Measurements from ENCODE around the gene RPIA. TPM values are rescaled to one million over a fixed set of nuclear protein-coding genes. Genes with fewer than 3 reads are reported as not detected.
"Not testable (repeated sequence)": the region's sequence is repeated elsewhere in the genome, so short reads cannot be mapped to it uniquely, and the experiment has no call there.

Gene RPIA
- total and polyA plus RNA-seq, 2 donors (not counting 1 experiment from before 2014, with no cell fraction given): 6.4 to 9.4 TPM

DNA sequence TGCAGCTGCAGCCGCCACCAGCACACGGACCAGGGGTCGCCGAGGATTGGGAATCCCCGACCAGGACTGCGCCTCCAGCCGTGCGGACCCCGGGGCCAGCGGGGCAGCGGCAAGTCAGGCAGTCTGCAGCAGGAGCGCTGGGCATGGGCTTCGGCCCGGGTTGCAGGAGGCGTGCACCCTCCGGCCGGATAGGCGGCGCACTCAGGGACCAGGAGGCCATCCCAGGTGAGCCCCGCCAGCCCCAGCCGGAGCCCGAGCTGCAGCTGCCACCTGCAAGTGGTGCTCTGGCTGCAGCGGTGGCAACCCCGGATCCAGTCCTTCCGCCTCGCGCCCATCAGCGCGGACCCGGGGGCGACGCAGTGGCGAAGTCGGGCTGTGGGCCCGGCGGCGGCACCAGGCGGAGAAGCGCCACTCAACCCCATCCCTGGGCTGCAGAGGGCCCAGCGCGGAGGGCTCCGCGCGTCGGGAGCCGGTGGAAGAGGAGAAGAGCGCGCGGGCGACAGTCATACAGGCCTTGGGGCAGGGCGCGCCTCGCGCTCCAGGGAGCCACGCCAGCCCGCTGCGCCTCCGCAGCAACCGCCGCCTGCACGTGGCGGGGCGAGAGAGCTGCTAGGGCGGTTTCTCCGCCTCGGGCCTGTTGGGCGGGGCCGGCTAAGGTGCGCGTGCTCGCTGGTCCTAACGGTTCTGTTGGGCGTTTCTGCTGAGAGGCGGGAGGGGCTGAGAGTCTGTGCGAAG is 73.8 kb downstream of the RPIA start:
- DNase-seq (ENCODE audit: low read depth in 2 of 2): peak; percentile 6 to 29
- Histone ChIP-seq H3K27ac (ENCODE audit: insufficient read depth, low read length) (no peak overlapping the region), H3K9ac (ENCODE audit: insufficient read depth, low read length) (no peak overlapping the region), H3K9me3 (ENCODE audit: control insufficient read depth, insufficient read depth, low read depth, low read length) (no peaks in the 10 kb centered on the region), H3K79me2 (ENCODE audit: control insufficient read depth, insufficient read depth, low read length) (no peaks in the 10 kb centered on the region), H3K36me3 (ENCODE audit: control insufficient read depth, insufficient read depth, low read length) (no peaks in the 10 kb centered on the region), H2AFZ (ENCODE audit: low read length) (peak overlapping the region; percentile 23), H3K4me2 (ENCODE audit: extremely low read depth, insufficient read depth, low read length) (peak overlapping the region; percentile 54), H3K4me1 (ENCODE audit: control insufficient read depth, extremely low read depth, insufficient read depth, low read length) (no peaks in the 10 kb centered on the region), H3K27me3 (ENCODE audit: control insufficient read depth, insufficient read depth, low read length) (peaks cover 3% of the 10 kb centered on the region), H4K20me1 (ENCODE audit: control insufficient read depth, extremely low read depth, insufficient read depth, low read length) (no peaks in the 10 kb centered on the region), H3K4me3 (replicated peaks in 1 of 4; ENCODE audit: control extremely low read depth in 1 of 4, insufficient read depth in 1 of 4, low read depth in 3 of 4, low read length in 4 of 4) (peak overlapping the region in 2 of 4 experiments; percentile 21 to 28)
- TF ChIP-seq EZH2 (IDR thresholded peaks at IDR 0.05; ENCODE audit: low read length, missing control alignments): no peak
- TF ChIP-seq, protein P1, sequence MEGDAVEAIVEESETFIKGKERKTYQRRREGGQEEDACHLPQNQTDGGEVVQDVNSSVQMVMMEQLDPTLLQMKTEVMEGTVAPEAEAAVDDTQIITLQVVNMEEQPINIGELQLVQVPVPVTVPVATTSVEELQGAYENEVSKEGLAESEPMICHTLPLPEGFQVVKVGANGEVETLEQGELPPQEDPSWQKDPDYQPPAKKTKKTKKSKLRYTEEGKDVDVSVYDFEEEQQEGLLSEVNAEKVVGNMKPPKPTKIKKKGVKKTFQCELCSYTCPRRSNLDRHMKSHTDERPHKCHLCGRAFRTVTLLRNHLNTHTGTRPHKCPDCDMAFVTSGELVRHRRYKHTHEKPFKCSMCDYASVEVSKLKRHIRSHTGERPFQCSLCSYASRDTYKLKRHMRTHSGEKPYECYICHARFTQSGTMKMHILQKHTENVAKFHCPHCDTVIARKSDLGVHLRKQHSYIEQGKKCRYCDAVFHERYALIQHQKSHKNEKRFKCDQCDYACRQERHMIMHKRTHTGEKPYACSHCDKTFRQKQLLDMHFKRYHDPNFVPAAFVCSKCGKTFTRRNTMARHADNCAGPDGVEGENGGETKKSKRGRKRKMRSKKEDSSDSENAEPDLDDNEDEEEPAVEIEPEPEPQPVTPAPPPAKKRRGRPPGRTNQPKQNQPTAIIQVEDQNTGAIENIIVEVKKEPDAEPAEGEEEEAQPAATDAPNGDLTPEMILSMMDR (conservative IDR thresholded peaks at IDR 0.05 in 1 of 2, IDR thresholded peaks at IDR 0.05 in 1 of 2; ENCODE audit: low read depth in 1 of 2, low read length in 2 of 2): no peak

DNA sequence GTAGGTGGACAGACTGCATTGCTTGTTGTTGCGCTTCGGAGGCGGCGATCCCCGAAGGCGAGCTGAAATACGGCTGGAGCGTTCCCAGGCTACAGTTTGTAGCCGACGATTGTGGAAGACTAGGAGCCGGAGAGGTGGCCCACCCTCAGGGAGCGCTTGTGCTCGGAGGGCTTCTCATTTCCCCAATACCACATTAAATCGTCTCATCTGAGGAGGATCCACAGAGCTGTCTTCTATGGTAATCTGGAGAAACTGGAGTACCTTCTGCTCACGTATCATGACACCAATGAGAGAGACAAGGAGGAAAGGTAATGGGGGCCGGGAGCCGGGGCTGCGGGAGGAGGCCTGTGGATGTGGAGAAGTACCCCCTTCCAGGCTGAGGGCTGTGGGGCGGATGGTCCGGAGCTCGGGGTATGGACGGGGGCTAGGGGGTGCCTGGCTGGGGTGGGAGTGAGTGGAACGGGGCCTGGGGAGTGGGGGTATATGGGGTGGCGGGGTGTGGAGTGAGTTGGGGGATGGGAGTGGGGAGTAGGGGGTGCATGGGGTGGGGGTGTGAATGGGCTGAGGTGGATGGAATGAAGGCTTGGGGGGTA is 74.5 kb downstream of the RPIA start:
- H3K9me3 ChIP-seq (ENCODE audit: control insufficient read depth, insufficient read depth, low read depth, low read length); H3K4me1 ChIP-seq (ENCODE audit: control insufficient read depth, extremely low read depth, insufficient read depth, low read length); DNase-seq (ENCODE audit: low read depth in 2 of 2); H4K20me1 ChIP-seq (ENCODE audit: control insufficient read depth, extremely low read depth, insufficient read depth, low read length); H3K79me2 ChIP-seq (ENCODE audit: control insufficient read depth, insufficient read depth, low read length); H3K9ac ChIP-seq (ENCODE audit: insufficient read depth, low read length); H3K36me3 ChIP-seq (ENCODE audit: control insufficient read depth, insufficient read depth, low read length); H3K27ac ChIP-seq (ENCODE audit: insufficient read depth, low read length); H3K27me3 ChIP-seq (ENCODE audit: control insufficient read depth, insufficient read depth, low read length): not testable (repeated sequence)
- H2AFZ ChIP-seq (ENCODE audit: low read length): peak overlapping the region; percentile 23
- peak overlapping the region; percentile 54 for H3K4me2 ChIP-seq (ENCODE audit: extremely low read depth, insufficient read depth, low read length)
- H3K4me3 ChIP-seq (replicated peaks in 1 of 4; ENCODE audit: control extremely low read depth in 1 of 4, insufficient read depth in 1 of 4, low read depth in 3 of 4, low read length in 4 of 4): peak overlapping the region in 2 of 4 experiments; percentile 21 to 28

DNA sequence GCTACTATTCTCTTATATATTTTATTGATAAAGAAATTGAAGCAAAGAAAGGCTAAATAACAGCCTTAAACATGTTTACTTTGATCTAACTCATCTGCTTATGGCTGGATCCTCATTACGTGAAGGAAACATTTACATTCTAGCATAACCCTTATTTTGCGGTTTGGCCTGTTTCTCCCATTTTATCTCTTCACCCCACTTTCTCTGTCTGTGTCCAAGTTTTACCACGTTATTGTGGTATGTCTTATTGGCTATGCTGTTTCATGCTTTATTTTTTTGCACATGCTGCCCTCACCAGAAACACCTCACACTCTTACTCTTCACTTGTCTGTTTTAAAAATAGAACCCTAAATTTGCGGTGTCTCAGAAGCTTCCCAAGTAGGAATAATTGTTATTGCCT is 78.5 kb downstream of the RPIA start:
- Histone ChIP-seq H3K9ac (ENCODE audit: insufficient read depth, low read length) (no peak overlapping the region), H3K4me1 (ENCODE audit: control insufficient read depth, extremely low read depth, insufficient read depth, low read length) (no peaks in the 10 kb centered on the region), H3K27me3 (ENCODE audit: control insufficient read depth, insufficient read depth, low read length) (peaks cover 3% of the 10 kb centered on the region), H3K27ac (ENCODE audit: insufficient read depth, low read length) (no peak overlapping the region), H3K4me2 (ENCODE audit: extremely low read depth, insufficient read depth, low read length) (no peak overlapping the region), H2AFZ (ENCODE audit: low read length) (no peak overlapping the region), H3K36me3 (ENCODE audit: control insufficient read depth, insufficient read depth, low read length) (no peaks in the 10 kb centered on the region), H3K9me3 (ENCODE audit: control insufficient read depth, insufficient read depth, low read depth, low read length) (no peaks in the 10 kb centered on the region), H3K79me2 (ENCODE audit: control insufficient read depth, insufficient read depth, low read length) (no peaks in the 10 kb centered on the region), H4K20me1 (ENCODE audit: control insufficient read depth, extremely low read depth, insufficient read depth, low read length) (no peaks in the 10 kb centered on the region), H3K4me3 (replicated peaks in 1 of 4; ENCODE audit: control extremely low read depth in 1 of 4, insufficient read depth in 1 of 4, low read depth in 3 of 4, low read length in 4 of 4) (no peak overlapping the region)
- no peak for DNase-seq (ENCODE audit: low read depth in 2 of 2)
- TF ChIP-seq EZH2 (IDR thresholded peaks at IDR 0.05; ENCODE audit: low read length, missing control alignments): no peak
- TF ChIP-seq, protein P1 (conservative IDR thresholded peaks at IDR 0.05 in 1 of 2, IDR thresholded peaks at IDR 0.05 in 1 of 2; ENCODE audit: low read depth in 1 of 2, low read length in 2 of 2): no peak

DNA sequence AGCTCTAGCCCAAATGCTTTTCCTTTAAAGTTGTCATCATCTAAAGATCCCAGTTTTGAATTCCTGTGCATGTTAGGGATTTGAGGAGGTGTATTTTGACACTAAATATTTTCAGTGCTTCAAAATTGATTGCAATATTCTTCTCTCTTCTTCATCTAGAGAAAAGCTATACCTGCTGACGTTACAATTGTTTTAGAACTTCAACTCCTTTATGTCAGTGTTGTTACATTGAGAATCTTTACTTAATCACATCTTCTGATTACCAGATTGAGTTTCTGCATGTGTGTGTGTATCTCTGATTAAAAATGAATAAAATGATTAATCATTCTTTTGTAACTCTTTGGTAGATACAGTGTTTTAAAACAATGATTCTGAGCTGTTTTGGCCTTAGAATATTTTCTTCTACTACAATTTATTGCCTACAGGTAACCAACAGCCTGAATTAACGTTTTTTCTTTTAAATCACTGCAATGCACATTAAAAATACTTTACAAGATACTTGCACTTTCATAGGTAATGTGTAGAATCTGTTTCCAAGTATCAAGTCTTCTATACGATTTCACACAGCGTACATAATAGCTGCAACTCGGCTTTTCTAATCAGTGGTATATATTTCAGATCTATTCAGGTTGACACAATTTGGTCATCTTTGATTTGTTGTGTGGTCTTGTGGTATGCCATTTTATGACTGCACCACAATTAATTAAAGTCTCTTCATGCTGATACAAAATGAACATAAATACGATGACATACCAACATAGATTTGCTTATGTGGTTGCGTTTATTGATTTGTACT is 82.0 kb downstream of the RPIA start:
- H3K36me3 ChIP-seq (ENCODE audit: control insufficient read depth, insufficient read depth, low read length); H3K27me3 ChIP-seq (ENCODE audit: control insufficient read depth, insufficient read depth, low read length): not testable (repeated sequence)

DNA sequence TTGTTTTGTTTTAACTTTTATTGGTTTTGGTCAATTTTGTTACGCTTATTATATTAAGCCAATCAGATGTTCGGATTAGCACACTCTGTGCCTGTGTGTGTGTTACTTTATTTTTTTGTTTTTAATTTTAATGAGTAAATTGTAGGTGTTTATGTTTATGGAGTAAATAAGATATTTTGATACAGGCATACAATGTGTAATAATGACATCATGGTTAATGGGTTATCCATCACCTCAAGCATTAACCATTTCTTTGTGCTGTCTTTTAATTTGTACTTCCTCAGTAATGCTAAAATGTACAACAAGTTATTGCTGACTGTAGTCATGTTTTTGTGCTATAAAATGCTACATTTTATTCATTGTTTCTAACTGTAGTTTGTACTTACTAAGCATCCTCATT is 97.7 kb downstream of the RPIA start:
- DNase-seq (ENCODE audit: low read depth in 2 of 2); H4K20me1 ChIP-seq (ENCODE audit: control insufficient read depth, extremely low read depth, insufficient read depth, low read length); H3K9ac ChIP-seq (ENCODE audit: insufficient read depth, low read length); H3K36me3 ChIP-seq (ENCODE audit: control insufficient read depth, insufficient read depth, low read length); H3K9me3 ChIP-seq (ENCODE audit: control insufficient read depth, insufficient read depth, low read depth, low read length); H3K4me1 ChIP-seq (ENCODE audit: control insufficient read depth, extremely low read depth, insufficient read depth, low read length); H2AFZ ChIP-seq (ENCODE audit: low read length); H3K79me2 ChIP-seq (ENCODE audit: control insufficient read depth, insufficient read depth, low read length); H3K4me3 ChIP-seq (replicated peaks in 1 of 4; ENCODE audit: control extremely low read depth in 1 of 4, insufficient read depth in 1 of 4, low read depth in 3 of 4, low read length in 4 of 4); H3K27ac ChIP-seq (ENCODE audit: insufficient read depth, low read length); H3K4me2 ChIP-seq (ENCODE audit: extremely low read depth, insufficient read depth, low read length); H3K27me3 ChIP-seq (ENCODE audit: control insufficient read depth, insufficient read depth, low read length): not testable (repeated sequence)

More for the DNA sequence above, 82.0 kb downstream of the RPIA start:
- H3K27ac ChIP-seq (ENCODE audit: insufficient read depth, low read length); H3K79me2 ChIP-seq (ENCODE audit: control insufficient read depth, insufficient read depth, low read length); DNase-seq (ENCODE audit: low read depth in 2 of 2); H3K9ac ChIP-seq (ENCODE audit: insufficient read depth, low read length); H3K4me3 ChIP-seq (replicated peaks in 1 of 4; ENCODE audit: control extremely low read depth in 1 of 4, insufficient read depth in 1 of 4, low read depth in 3 of 4, low read length in 4 of 4); H4K20me1 ChIP-seq (ENCODE audit: control insufficient read depth, extremely low read depth, insufficient read depth, low read length); H2AFZ ChIP-seq (ENCODE audit: low read length); H3K4me1 ChIP-seq (ENCODE audit: control insufficient read depth, extremely low read depth, insufficient read depth, low read length); H3K4me2 ChIP-seq (ENCODE audit: extremely low read depth, insufficient read depth, low read length); H3K9me3 ChIP-seq (ENCODE audit: control insufficient read depth, insufficient read depth, low read depth, low read length): not testable (repeated sequence)
